Endothelial cell of umbilical vein (primary cell): Measurements from ENCODE around the gene POLR3A. TPM values are rescaled to one million over a fixed set of nuclear protein-coding genes. Genes with fewer than 3 reads are reported as not detected.

ENCODE experiments used
- BruUV-seq: library from RNA; stranded (reverse); fragments of 400-500 nt; replicated peaks from 2 replicates; lab custom pipeline; 2021; lab: Mats Ljungman, UMichigan
- CTCF ChIA-PET: fragments of 300-600, 350-600 bp; sonication (Branson Sonifier 250); formaldehyde crosslinking; loops from one replicate; lab custom pipeline; 2021; ENCODE audit warnings: antibody characterized with exemption, inconsistent platforms; lab: Charles Lee
- POLR2A ChIA-PET: fragments of 300-600, 350-600 bp; sonication (Branson Sonifier 250); formaldehyde crosslinking; loops from one replicate; lab custom pipeline; 2021; ENCODE audit warnings: antibody characterized with exemption, inconsistent platforms; lab: Charles Lee
- DNase-seq: peaks from one replicate; pipeline ENCODE4 v3.0.0-alpha.2; 2011; ENCODE audit warnings: low read depth, low spot score
- FAIRE-seq: peaks from 2 replicates; lab custom pipeline; 2011; peaks lifted over from hg19 to GRCh38; lab: Jason Lieb, UNC
- H2AFZ ChIP-seq: 2 replicates; pipeline ENCODE4 v1.6.0; 2012; ENCODE audit warnings: low read depth, low read length, control low read depth, inconsistent platforms
- H3K27ac ChIP-seq: 2 replicates; pipeline ENCODE4 v1.5.1; 2011; ENCODE audit warnings: low read depth, mild to moderate bottlenecking, control low read depth, low read length, moderate library complexity; ENCODE audit not compliant: insufficient read depth
- H3K27me3 ChIP-seq, 2 experiments: 2 replicates each; pipeline versions ENCODE4 v1.6.0 to v1.6.1; 2011; ENCODE audit warnings: low read length in 2 of 2, mixed read lengths in 1 of 2; ENCODE audit not compliant: control insufficient read depth in 2 of 2, insufficient read depth in 2 of 2
- H3K36me3 ChIP-seq, 2 experiments: 2 replicates in 1 of 2; 3 replicates in 1 of 2; pipeline ENCODE4 v1.5.1; 2011; ENCODE audit warnings: low read length in 2 of 2, mild to moderate bottlenecking in 1 of 2, moderate library complexity in 1 of 2; ENCODE audit not compliant: control insufficient read depth in 2 of 2, insufficient read depth in 2 of 2; ENCODE audit errors: extremely low read depth in 1 of 2
- H3K4me1 ChIP-seq: 3 replicates; pipeline ENCODE4 v1.5.1; 2011; ENCODE audit warnings: mild to moderate bottlenecking, low read length; ENCODE audit not compliant: control insufficient read depth, insufficient read depth; ENCODE audit errors: extremely low read depth
- H3K4me2 ChIP-seq: 2 replicates; pipeline ENCODE4 v1.6.1; 2011; ENCODE audit warnings: low read length, control low read depth, mixed read lengths; ENCODE audit not compliant: insufficient read depth
- H3K4me3 ChIP-seq, 3 experiments: fragments of 200-600 bp in 1 of 3; sonication (generic), shearing (Covaris generic) in 1 of 3; replicated peaks in 1 of 3; 2 replicates each; pipeline ENCODE4 v1.5.1; 2011 to 2016; ENCODE audit warnings: control low read depth in 3 of 3, low read length in 3 of 3, mild to moderate bottlenecking in 2 of 3, inconsistent platforms in 1 of 3, low read depth in 1 of 3, moderate library complexity in 1 of 3; ENCODE audit not compliant: insufficient read depth in 1 of 3
- H3K79me2 ChIP-seq: 2 replicates; pipeline ENCODE4 v1.6.0; 2012; ENCODE audit warnings: low read length, inconsistent platforms; ENCODE audit not compliant: control insufficient read depth, insufficient read depth
- H3K9ac ChIP-seq: replicated peaks from 2 replicates; pipeline ENCODE3; 2011; ENCODE audit warnings: low read length, control low read depth; ENCODE audit not compliant: insufficient read depth; ENCODE audit errors: extremely low read depth
- H3K9me1 ChIP-seq: replicated peaks from 3 replicates; pipeline ENCODE4 v1.6.0; 2011; ENCODE audit warnings: mild to moderate bottlenecking, low read length; ENCODE audit not compliant: control insufficient read depth, insufficient read depth; ENCODE audit errors: extremely low read depth
- H3K9me3 ChIP-seq: replicated peaks from 2 replicates; pipeline ENCODE4 v1.5.1; 2012; ENCODE audit warnings: low read length, inconsistent platforms; ENCODE audit not compliant: control insufficient read depth, insufficient read depth
- H4K20me1 ChIP-seq: replicated peaks from 2 replicates; pipeline ENCODE3; 2011; ENCODE audit warnings: mild to moderate bottlenecking, low read length; ENCODE audit not compliant: control insufficient read depth, insufficient read depth; ENCODE audit errors: extremely low read depth
- EZH2 ChIP-seq: IDR thresholded peaks from 2 replicates; pipeline ENCODE4 v1.6.1; 2012; ENCODE audit warnings: borderline replicate concordance, low read depth, mild to moderate bottlenecking, moderate library complexity, low read length, inconsistent platforms; ENCODE audit not compliant: severe bottlenecking
- FOS ChIP-seq: IDR thresholded peaks from 2 replicates; pipeline ENCODE4 v1.6.1; 2011; ENCODE audit warnings: mild to moderate bottlenecking, low read length, moderate library complexity, borderline replicate concordance; ENCODE audit not compliant: insufficient read depth
- GATA2 ChIP-seq: IDR thresholded peaks from 2 replicates; pipeline ENCODE4 v1.7.0; 2011; ENCODE audit warnings: low read depth, mild to moderate bottlenecking, moderate library complexity, mixed read lengths, low read length; ENCODE audit not compliant: insufficient read length, insufficient read depth
- JUN ChIP-seq: IDR thresholded peaks from 2 replicates; pipeline ENCODE4 v1.6.1; 2011; ENCODE audit warnings: borderline replicate concordance, low read depth; ENCODE audit not compliant: insufficient read length, insufficient read depth
- MYC ChIP-seq: IDR thresholded peaks from one replicate; pipeline ENCODE4 v1.6.1; 2011; ENCODE audit warnings: mild to moderate bottlenecking, low read depth, low read length
- POLR2A ChIP-seq: IDR thresholded peaks from 2 replicates; pipeline ENCODE4 v1.6.1; 2012; ENCODE audit warnings: low read depth, mild to moderate bottlenecking, control low read depth, low read length
- POLR2AphosphoS5 ChIP-seq: IDR thresholded peaks from 2 replicates; pipeline ENCODE4 v1.6.1; 2012; ENCODE audit warnings: low read depth, mild to moderate bottlenecking, control low read depth, low read length, moderate library complexity; ENCODE audit not compliant: insufficient read depth
- dilution Hi-C: fragments of 300-500 bp; cut with MboI; formaldehyde crosslinking; loops from one replicate; pipeline ENCODE4 v1.15.0; 2019; ENCODE audit warnings: low sequenced_read_pairs; ENCODE audit not compliant: extremely low pct_ligation_motif_present
- intact Hi-C: fragments of 100-400 bp; cut with micrococcal nuclease; formaldehyde crosslinking; loops from one replicate; pipeline ENCODE4 v1.10.0; 2022
- polyA plus RNA-seq, 4 experiments: library from polyadenylated mRNA; depleted of rRNA in 3 of 4; stranded (reverse) in 3 of 4; unstranded in 1 of 4; fragments of >200 nt; gene quantifications; 2 replicates each; pipeline versions ENCODE4 v1.2.1 to v1.2.3, GENCODE V29; 2011 to 2012; ENCODE audit warnings: missing spikeins in 1 of 4
- total RNA-seq: library from RNA; stranded (reverse); gene quantifications from 2 replicates; pipeline ENCODE4 v1.2.3, GENCODE V29; 2021
- TF ChIP-seq, protein P1 (sequence below): IDR thresholded peaks from 2 replicates; pipeline ENCODE4 v1.6.1; 2011; ENCODE audit not compliant: insufficient read depth, insufficient read length
- TF ChIP-seq, protein P2 (sequence below), 2 donors: IDR thresholded peaks; 1 replicate in 1 of 2; 2 replicates in 1 of 2; pipeline ENCODE4 v1.5.1; 2011; ENCODE audit warnings: low read length in 2 of 2, mild to moderate bottlenecking in 2 of 2, moderate library complexity in 2 of 2, control low read depth in 1 of 2, inconsistent platforms in 1 of 2, low read depth in 1 of 2; ENCODE audit not compliant: insufficient read depth in 1 of 2; ENCODE audit errors: extremely low read depth in 1 of 2

Gene POLR3A
- total and polyA plus RNA-seq, 2 donors (not counting 3 experiments of a cell fraction or from before 2014, with no cell fraction given) = 9.5 to 25.3 TPM

DNA sequence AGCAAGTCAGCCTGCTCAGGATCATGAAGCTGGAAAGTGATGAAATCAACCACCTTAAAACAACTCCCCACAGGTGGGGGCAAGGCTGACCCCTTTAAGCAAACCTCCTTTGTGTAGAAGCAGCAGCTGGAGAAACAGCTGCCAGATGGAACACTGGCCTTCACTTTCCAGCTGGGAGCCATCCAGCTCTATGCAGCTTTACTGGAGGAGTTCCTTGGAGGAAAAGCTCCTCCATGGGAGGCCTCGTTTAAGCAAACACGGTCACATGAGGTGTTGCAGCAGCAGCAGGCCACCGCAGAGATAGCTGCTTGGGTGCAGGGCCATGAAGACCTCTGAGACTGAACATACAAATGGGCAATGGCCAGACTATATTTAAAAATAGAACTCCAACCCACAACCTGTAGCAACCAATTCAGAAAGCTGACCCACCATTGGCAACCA lies 89.7 kb downstream of the POLR3A start:
- dilution Hi-C loops = no loop called here
- H3K27me3 ChIP-seq = peaks cover 0 to 2% of the 10 kb centered on the region in 2 experiments
- POLR2A ChIA-PET = no interaction called here

More for the DNA sequence above, 89.7 kb downstream of the POLR3A start:
- no TSS peak for BruUV-seq
- Histone ChIP-seq H3K9me3 (no peaks in the 10 kb centered on the region), H3K79me2 (no peaks in the 10 kb centered on the region), H3K4me2 (no peak overlapping the region), H3K9me1 (no peaks in the 10 kb centered on the region), H2AFZ (no peak overlapping the region), H4K20me1 (no peaks in the 10 kb centered on the region), H3K27ac (no peak overlapping the region), H3K36me3 (no peaks in the 10 kb centered on the region), H3K4me3 (no peak overlapping the region), H3K4me1 (peaks cover 6% of the 10 kb centered on the region), H3K9ac (no peak overlapping the region)
- intact Hi-C loops = no loop called here
- CTCF ChIA-PET = interaction anchor here (0.7 to 2.2 kb wide), 6 partner anchors 14 to 93 kb away, joined by 3 to 10 read pairs (median 3); no protein-coding TSS in a partner anchor
- no peak for FAIRE-seq
- no peak for TF ChIP-seq POLR2AphosphoS5
- TF ChIP-seq JUN = no peak
- TF ChIP-seq, protein P1, sequence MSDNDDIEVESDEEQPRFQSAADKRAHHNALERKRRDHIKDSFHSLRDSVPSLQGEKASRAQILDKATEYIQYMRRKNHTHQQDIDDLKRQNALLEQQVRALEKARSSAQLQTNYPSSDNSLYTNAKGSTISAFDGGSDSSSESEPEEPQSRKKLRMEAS = no peak
- TF ChIP-seq GATA2 = no peak
- TF ChIP-seq, protein P2, sequence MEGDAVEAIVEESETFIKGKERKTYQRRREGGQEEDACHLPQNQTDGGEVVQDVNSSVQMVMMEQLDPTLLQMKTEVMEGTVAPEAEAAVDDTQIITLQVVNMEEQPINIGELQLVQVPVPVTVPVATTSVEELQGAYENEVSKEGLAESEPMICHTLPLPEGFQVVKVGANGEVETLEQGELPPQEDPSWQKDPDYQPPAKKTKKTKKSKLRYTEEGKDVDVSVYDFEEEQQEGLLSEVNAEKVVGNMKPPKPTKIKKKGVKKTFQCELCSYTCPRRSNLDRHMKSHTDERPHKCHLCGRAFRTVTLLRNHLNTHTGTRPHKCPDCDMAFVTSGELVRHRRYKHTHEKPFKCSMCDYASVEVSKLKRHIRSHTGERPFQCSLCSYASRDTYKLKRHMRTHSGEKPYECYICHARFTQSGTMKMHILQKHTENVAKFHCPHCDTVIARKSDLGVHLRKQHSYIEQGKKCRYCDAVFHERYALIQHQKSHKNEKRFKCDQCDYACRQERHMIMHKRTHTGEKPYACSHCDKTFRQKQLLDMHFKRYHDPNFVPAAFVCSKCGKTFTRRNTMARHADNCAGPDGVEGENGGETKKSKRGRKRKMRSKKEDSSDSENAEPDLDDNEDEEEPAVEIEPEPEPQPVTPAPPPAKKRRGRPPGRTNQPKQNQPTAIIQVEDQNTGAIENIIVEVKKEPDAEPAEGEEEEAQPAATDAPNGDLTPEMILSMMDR (IDR thresholded peaks at IDR 0.05; ENCODE audit: extremely low read depth in 1 of 2, insufficient read depth in 1 of 2, low read depth in 1 of 2, low read length in 2 of 2) = no peak
- no peak for TF ChIP-seq FOS
- no peak for TF ChIP-seq POLR2A
- TF ChIP-seq EZH2 = no peak
- TF ChIP-seq MYC = no peak
- no peak for DNase-seq
